Upper lobe of left lung (tissue), 4 donors: ENCODE data around the gene CTBP2.

Source experiments
- EP300 ChIP-seq, 4 donors: sonication (generic); formaldehyde crosslinking; IDR thresholded peaks; one replicate each; pipeline ENCODE4 v1.5.1; 2017; ENCODE audit warnings: antibody characterized with exemption in 4 of 4, control low read depth in 2 of 4
- POLR2A ChIP-seq, 4 donors: fragments of 450-650 bp; IDR thresholded peaks; one replicate each; pipeline ENCODE4 v1.5.1; 2016 to 2017; ENCODE audit warnings: antibody characterized with exemption in 4 of 4, mild to moderate bottlenecking in 2 of 4
- POLR2AphosphoS5 ChIP-seq, 2 donors: sonication (generic); formaldehyde crosslinking; IDR thresholded peaks; one replicate each; pipeline ENCODE4 v1.5.1; 2017; ENCODE audit warnings: antibody characterized with exemption in 2 of 2
- TF ChIP-seq, protein P1 (sequence below), 6 experiments: fragments of 450-650 bp in 4 of 6; fragments of 200-600 bp in 2 of 6; sonication (generic) in 2 of 6; IDR thresholded peaks; one replicate each; pipeline ENCODE4 v1.5.1; 2016 to 2019; ENCODE audit warnings: antibody characterized with exemption in 6 of 6

DNA sequence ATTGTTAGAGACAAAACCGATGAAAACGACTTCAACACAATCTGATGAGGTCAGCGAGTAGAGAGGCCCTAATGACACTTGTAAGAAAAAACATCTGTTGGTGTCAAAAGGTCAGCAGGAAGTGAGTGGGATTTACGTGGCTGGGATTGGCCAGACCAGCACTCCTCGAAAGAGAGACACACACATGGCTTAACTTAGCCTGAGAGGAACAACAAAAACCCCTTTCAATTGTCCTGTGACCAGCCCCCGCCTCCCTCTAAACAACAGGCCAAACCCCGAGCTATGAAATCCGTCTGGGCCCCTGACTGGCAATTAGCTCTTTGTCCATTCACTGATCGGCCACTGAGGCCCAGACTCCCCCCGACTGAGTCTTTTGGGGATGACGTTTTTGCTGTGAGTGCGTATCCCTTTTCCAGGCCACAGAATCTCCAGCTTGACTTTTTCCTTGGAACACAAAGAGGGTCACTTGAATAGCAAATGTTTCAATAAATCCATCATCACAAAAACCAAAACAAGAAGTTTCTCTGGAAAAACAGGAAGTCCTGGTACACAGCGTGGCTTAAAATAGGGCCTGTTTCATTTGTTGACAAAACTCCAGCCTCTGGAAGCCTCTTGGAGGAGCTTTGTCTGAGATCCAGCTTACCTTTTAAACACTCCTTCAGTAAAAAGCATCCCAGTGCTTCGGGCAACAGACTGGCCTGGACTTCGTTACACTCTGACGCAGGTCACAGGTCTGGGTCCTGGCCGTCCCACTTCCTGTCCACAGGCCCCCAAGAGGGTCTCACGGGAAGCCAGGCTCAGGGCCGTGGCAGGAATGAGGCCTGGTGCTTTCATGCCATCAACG is 103.0 kb downstream of the CTBP2 start:
- TF ChIP-seq POLR2A (IDR thresholded peaks at IDR 0.05) (no peak), POLR2AphosphoS5 (IDR thresholded peaks at IDR 0.05) (peak; percentile 51 to 61), EP300 (IDR thresholded peaks at IDR 0.05) (peak in 2 of 4 donors; percentile 38 to 47)
- TF ChIP-seq, protein P1, sequence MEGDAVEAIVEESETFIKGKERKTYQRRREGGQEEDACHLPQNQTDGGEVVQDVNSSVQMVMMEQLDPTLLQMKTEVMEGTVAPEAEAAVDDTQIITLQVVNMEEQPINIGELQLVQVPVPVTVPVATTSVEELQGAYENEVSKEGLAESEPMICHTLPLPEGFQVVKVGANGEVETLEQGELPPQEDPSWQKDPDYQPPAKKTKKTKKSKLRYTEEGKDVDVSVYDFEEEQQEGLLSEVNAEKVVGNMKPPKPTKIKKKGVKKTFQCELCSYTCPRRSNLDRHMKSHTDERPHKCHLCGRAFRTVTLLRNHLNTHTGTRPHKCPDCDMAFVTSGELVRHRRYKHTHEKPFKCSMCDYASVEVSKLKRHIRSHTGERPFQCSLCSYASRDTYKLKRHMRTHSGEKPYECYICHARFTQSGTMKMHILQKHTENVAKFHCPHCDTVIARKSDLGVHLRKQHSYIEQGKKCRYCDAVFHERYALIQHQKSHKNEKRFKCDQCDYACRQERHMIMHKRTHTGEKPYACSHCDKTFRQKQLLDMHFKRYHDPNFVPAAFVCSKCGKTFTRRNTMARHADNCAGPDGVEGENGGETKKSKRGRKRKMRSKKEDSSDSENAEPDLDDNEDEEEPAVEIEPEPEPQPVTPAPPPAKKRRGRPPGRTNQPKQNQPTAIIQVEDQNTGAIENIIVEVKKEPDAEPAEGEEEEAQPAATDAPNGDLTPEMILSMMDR (IDR thresholded peaks at IDR 0.05): no peak
